Measurements from ENCODE around the gene FMNL3.
"Not testable (repeated sequence)": the region's sequence is repeated elsewhere in the genome, so short reads cannot be mapped to it uniquely, and the experiment has no call there.

Gene FMNL3

GRCh38 chr12:49609059-49609874 is 97.9 kb downstream of the FMNL3 start:
- DNase-seq (ENCODE audit: low read depth in 1 of 2, low spot score in 1 of 2): no peak

- DNase-seq (ENCODE audit: low read depth in 1 of 2, low spot score in 1 of 2): not testable (repeated sequence)
Observed at GRCh38 chr12:49605539-49605938, 101.7 kb downstream of the FMNL3 start, which contains the start of gene FAM186B. FAM186B (minus strand) TSS chr12:49605639; CDS start chr12:49605477, 162 bp downstream.

GRCh38 chr12:49604856-49605255 is 102.3 kb downstream of the FMNL3 start:
- no peak for DNase-seq (ENCODE audit: low read depth in 1 of 2, low spot score in 1 of 2)

- no peak for DNase-seq (ENCODE audit: low read depth in 1 of 2, low spot score in 1 of 2)
Observed at GRCh38 chr12:49603721-49604120, 103.5 kb downstream of the FMNL3 start.

GRCh38 chr12:49599961-49600360 is 107.2 kb downstream of the FMNL3 start:
- no peak for DNase-seq (ENCODE audit: low read depth in 1 of 2, low spot score in 1 of 2)

GRCh38 chr12:49598527-49598926 is 108.7 kb downstream of the FMNL3 start:
- DNase-seq (ENCODE audit: low read depth in 1 of 2, low spot score in 1 of 2): no peak

- no peak for DNase-seq (ENCODE audit: low read depth in 1 of 2, low spot score in 1 of 2)
Observed at GRCh38 chr12:49588721-49589516, 118.3 kb downstream of the FMNL3 start.

- DNase-seq (ENCODE audit: low read depth in 1 of 2, low spot score in 1 of 2): no peak
Observed at GRCh38 chr12:49588281-49588680, 118.9 kb downstream of the FMNL3 start.

GRCh38 chr12:49587174-49587908 is 119.9 kb downstream of the FMNL3 start:
- no peak for DNase-seq (ENCODE audit: low read depth in 1 of 2, low spot score in 1 of 2)
